NT2/D1 (cell line): ENCODE results near the gene RASGRF2.

Experiments
- SUZ12 ChIP-seq: IDR thresholded peaks from 2 replicates; pipeline ENCODE4 v1.6.1; 2011; ENCODE audit not compliant: insufficient read length, insufficient read depth; ENCODE audit errors: extremely low read depth
- YY1 ChIP-seq: IDR thresholded peaks from 2 replicates; pipeline ENCODE4 v1.6.1; 2011; ENCODE audit not compliant: insufficient read length, insufficient read depth
- ZNF274 ChIP-seq: IDR thresholded peaks from 2 replicates; pipeline ENCODE4 v1.6.1; 2011; ENCODE audit warnings: mild to moderate bottlenecking, low read depth, low read length

GRCh38 chr5:80958616-80959015 is 1.5 kb upstream of the RASGRF2 start:
- TF ChIP-seq ZNF274 (no peak), YY1 (no peak), SUZ12 (no peak)
